Measurements from ENCODE around the gene SRGAP1. TPM values are rescaled to one million over a fixed set of nuclear protein-coding genes. Genes with fewer than 3 reads are reported as not detected.

SRGAP1 gene
- total and polyA plus RNA-seq, 2 of the 8 experiments (the other 6 are each of a cell fraction or from before 2014, with no cell fraction given), result 3.2 to 7.3 TPM

DNA sequence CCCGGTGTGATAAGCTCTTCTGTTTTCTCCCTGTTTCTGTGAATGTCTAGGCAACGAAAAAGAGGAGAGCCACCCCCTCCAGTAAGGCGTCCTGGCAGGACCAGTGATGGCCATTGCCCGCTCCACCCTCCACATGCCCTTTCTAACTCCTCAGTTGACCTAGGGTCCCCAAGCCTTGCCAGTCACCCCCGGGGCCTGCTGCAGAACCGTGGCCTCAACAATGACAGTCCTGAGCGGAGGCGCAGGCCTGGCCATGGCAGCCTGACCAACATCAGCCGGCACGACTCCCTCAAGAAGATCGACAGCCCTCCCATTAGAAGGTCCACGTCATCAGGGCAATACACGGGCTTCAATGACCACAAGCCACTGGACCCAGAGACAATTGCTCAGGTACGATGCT, 283.3 kb downstream of the SRGAP1 start:
- no peaks in the 10 kb centered on the region for H3K9me3 ChIP-seq (ENCODE audit: insufficient read depth in 2 of 2, low read depth in 1 of 2, low read length in 1 of 2)
- no peak overlapping the region for H2AK5ac ChIP-seq (ENCODE audit: low read depth, low read length)
- no peaks in the 10 kb centered on the region for H3K27me3 ChIP-seq (replicated peaks in 1 of 4; ENCODE audit: control insufficient read depth in 3 of 4, extremely low read depth in 1 of 4, insufficient read depth in 3 of 4, low read length in 3 of 4)
- no peak overlapping the region for H4K8ac ChIP-seq (ENCODE audit: extremely low read depth, insufficient read depth, low read length)
- H4K5ac ChIP-seq (ENCODE audit: insufficient read length, low read depth, low read length), result no peak overlapping the region
- no peaks in the 10 kb centered on the region for H3K79me1 ChIP-seq (ENCODE audit: low read depth, low read length)
- no peak overlapping the region for H3K18ac ChIP-seq (ENCODE audit: extremely low read depth, low read length)
- no peaks in the 10 kb centered on the region for H4K20me1 ChIP-seq (replicated peaks in 1 of 2; ENCODE audit: control insufficient read depth in 1 of 2, insufficient read depth in 2 of 2, low read length in 2 of 2)
- no peak overlapping the region for H2BK15ac ChIP-seq (ENCODE audit: low read length)
- no peak overlapping the region for H2BK5ac ChIP-seq (ENCODE audit: low read depth, low read length)
- H3K4me3 ChIP-seq (ENCODE audit: extremely low read depth in 1 of 4, insufficient read depth in 2 of 4, low read depth in 3 of 4, low read length in 4 of 4), result no peak overlapping the region
- H3K4me2 ChIP-seq (ENCODE audit: insufficient read depth in 1 of 2, low read depth in 2 of 2, low read length in 2 of 2), result no peak overlapping the region
- no peak overlapping the region for H3K23ac ChIP-seq (ENCODE audit: insufficient read length)
- no peaks in the 10 kb centered on the region for H3K79me2 ChIP-seq (ENCODE audit: control insufficient read depth in 1 of 2, insufficient read depth in 2 of 2, low read length in 2 of 2)
- H2BK20ac ChIP-seq (ENCODE audit: low read length), result no peak overlapping the region
- CTCF ChIA-PET (ENCODE audit: partially characterized antibody), result no interaction called here
- H3K23me2 ChIP-seq (ENCODE audit: low read depth, low read length), result no peaks in the 10 kb centered on the region
- peaks cover 0 to 6% (median 2%) of the 10 kb centered on the region in 4 experiments; a peak in 1 of 8 replicates for H3K36me3 ChIP-seq (ENCODE audit: control insufficient read depth in 2 of 4, insufficient read depth in 4 of 4, low read length in 3 of 4)
- TF ChIP-seq HDAC2 (IDR thresholded peaks at IDR 0.05; ENCODE audit: borderline replicate concordance in 1 of 2, low read depth in 2 of 2, low read length in 2 of 2) (no peak), KDM4A (IDR thresholded peaks at IDR 0.05; ENCODE audit: low read depth, low read length, severe bottlenecking) (no peak)
- H3K4me1 ChIP-seq (replicated peaks in 1 of 4; ENCODE audit: control insufficient read depth in 3 of 4, insufficient read depth in 4 of 4, low read length in 3 of 4), result no peaks in the 10 kb centered on the region
- POLR2A ChIA-PET (ENCODE audit: partially characterized antibody), result no interaction called here
- H3K56ac ChIP-seq (replicated peaks; ENCODE audit: insufficient read length, low read depth, low read length), result no peak overlapping the region
- no peak overlapping the region for H2BK12ac ChIP-seq (ENCODE audit: low read depth, low read length)
- DNase-seq (ENCODE audit: low read depth in 1 of 2, low spot score in 2 of 2), result no peak
- H4K91ac ChIP-seq (replicated peaks; ENCODE audit: insufficient read length, low read length), result no peak overlapping the region
- no peak overlapping the region for H3K27ac ChIP-seq (ENCODE audit: low read depth, low read length)
- no peak overlapping the region for H3K14ac ChIP-seq (ENCODE audit: insufficient read length)
- FAIRE-seq, result no peak
- H3K4ac ChIP-seq (replicated peaks; ENCODE audit: insufficient read length, low read depth, low read length), result no peak overlapping the region
- no peak overlapping the region for H2AFZ ChIP-seq (ENCODE audit: low read length)
- H2BK120ac ChIP-seq (replicated peaks; ENCODE audit: low read depth, low read length), result no peak overlapping the region
- 94% methylated on average over 12 of the region's 14 CpGs; no CpG with 5 or more reads in 1 of the 2 experiments for WGBS, 2 experiments (ENCODE audit: extremely low coverage in 1 of 2, insufficient coverage in 1 of 2, insufficient read length in 1 of 2, insufficient replicate concordance in 2 of 2, low coverage in 1 of 2, low lambda C conversion rate in 2 of 2, missing lambda C conversion rate in 1 of 2)
- H3K9ac ChIP-seq (replicated peaks in 1 of 4; ENCODE audit: extremely low read depth in 1 of 4, low read depth in 3 of 4, low read length in 3 of 4), result no peak overlapping the region
